GM21786 (cell line): ENCODE data around the gene NOS1.
"Not testable (repeated sequence)": the region's sequence is repeated elsewhere in the genome, so short reads cannot be mapped to it uniquely, and the experiment has no call there.

ENCODE experiments used
- ATAC-seq: cut with Tn5 transposase; IDR thresholded peaks from one replicate; pipeline ENCODE4 v1.9.1; 2021; ENCODE audit not compliant: unreplicated experiment

The NOS1 gene

DNA sequence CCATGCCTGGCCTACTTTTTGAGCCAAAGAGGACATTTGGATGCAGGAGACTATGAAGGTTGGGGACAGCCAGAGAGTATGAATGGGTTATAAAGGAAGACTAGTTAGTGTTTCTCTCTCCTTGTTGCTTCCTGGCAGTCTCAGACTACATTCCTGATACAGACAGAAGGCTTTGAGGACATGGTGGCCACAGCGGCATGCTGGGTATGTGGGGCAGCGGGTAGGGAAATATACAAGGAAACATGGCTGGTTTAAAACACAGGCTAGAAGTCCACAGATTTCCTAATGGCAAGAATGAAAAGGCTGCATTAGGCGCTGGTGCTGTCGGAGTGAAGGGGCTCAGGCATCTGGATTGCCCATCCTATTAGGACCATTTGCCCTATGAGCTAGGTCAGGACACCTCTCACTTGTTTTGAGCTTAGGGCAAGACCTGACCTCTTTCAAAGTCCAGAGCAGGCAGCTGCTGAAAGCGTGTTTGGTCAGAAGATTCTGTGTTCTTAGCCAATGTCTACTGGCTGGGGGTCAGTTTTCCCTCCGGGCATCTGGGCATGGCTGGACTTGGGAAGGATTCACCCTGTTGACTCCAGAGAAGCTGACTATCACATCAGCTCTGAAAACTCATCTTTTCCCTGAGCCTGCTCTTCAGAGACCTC, 151.0 kb downstream of the NOS1 start:
- ATAC-seq = no peak

DNA sequence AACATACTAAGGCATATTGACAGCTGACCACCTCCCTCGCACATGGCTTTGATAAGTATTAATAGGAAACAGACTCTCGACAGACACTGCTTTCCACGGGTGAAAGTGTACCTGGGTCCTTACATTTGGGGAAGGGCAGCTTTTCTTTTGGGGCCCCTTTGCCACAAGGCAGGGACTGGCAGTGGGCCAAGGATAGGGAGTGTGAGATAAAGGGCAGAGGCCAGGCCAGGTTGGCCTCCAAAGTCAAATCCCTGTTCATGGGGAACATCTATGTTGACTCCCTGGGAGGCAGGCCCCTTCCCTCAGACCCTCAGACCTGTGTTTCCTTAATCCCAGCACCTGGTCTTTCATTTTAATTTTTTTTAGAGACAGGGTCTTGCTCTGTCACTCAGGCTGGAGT, 151.8 kb downstream of the NOS1 start:
- no peak for ATAC-seq

- ATAC-seq = no peak
These were observed 152.5 kb downstream of the NOS1 start for GRCh38 chr12:117208811-117209455.

- ATAC-seq = no peak
These were observed 153.2 kb downstream of the NOS1 start for GRCh38 chr12:117208206-117208605.

DNA sequence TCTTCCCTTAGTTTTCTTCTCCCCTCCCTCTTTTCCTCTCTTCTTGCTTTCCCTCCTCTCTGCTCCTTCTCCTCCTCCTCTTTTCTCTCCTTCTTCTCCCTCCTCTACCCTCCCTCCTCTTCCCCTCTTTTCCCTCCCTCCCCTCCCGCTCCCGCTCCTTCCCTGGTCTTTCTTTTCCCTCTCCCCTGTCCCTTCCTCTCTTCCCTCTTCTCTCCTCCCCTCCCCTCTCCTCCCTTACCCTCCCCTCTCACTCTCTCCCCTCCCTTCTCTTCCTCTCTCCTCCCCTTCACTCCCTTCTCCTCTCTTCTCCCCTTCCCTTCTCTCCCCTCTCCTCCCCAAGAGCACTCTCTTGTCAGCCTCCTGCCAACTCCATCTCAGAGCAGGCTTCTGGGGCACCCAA, 153.8 kb downstream of the NOS1 start:
- ATAC-seq = no peak

DNA sequence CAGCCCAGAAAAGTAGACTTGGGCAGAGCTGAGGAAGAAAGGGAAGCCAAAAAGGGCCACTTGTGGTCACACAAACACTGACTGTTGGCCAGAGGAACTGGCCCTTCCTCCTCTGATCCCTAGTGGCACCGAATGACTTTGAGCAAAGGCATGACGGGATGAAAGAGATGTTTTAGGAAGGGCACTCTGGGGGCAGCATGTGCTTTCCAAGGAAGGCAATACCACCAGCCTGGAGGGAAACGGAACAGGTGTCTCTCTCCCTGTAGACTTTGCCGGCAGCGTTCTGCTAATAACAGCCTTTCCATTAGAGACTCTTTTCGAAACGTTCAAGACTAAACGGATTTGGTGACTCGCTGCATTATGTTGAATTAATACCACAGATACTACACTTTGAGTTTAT, 158.9 kb downstream of the NOS1 start:
- no peak for ATAC-seq

- ATAC-seq = no peak
These were observed 159.4 kb downstream of the NOS1 start for GRCh38 chr12:117202033-117202432.

GRCh38 chr12:117199956-117200744, 161.3 kb downstream of the NOS1 start:
- ATAC-seq = not testable (repeated sequence)

DNA sequence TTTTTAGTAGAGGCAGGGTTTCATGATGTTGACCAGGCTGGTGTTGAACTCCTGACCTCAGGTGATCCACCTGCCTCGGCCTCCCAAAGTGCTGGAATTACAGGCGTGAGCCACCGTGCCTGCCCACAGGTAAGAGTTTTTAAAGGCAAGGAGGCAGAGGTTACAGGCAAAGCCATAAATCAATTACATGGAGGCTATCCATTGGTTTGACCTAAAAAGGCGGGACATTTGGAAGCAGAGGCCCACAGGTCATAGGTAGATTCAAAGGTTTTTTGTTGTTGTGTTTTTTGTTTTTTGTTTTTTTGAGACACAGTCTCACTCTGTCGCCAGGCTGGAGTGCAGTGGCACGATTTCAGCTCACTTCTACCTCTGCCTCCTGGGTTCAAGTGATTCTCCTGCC, 165.1 kb downstream of the NOS1 start:
- not testable (repeated sequence) for ATAC-seq

DNA sequence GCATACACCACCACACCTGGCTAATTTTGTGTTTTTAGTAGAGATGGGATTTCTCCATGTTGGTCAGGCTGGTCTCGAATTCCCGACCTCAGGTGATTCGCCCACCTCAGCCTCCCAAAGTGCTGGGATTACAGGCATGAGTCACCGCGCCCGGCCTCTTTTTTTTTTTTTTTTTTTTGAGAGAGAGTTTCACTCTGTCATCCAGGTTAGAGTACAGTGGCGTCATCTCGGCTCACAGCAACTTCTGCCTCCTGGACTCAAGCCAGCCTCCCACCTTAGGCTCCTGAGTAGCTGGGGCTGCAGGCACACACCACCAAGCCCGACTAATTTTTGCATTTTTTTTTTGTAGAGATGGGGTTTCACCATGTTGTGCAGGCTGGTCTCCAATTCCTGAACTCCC, 166.4 kb downstream of the NOS1 start:
- not testable (repeated sequence) for ATAC-seq

GRCh38 chr12:117193903-117194302, 167.5 kb downstream of the NOS1 start:
- no peak for ATAC-seq

- ATAC-seq = not testable (repeated sequence)
These were observed 168.8 kb downstream of the NOS1 start for GRCh38 chr12:117192581-117192980.

- no peak for ATAC-seq
These were observed 169.4 kb downstream of the NOS1 start for GRCh38 chr12:117192057-117192456.

- peak; percentile 93 for ATAC-seq
These were observed 171.1 kb downstream of the NOS1 start, which contains the start of gene FBXO21 for GRCh38 chr12:117190210-117190781. TSS of gene FBXO21 (minus strand) at chr12:117190470. CDS start at chr12:117190456, 14 bp downstream.

- ATAC-seq = peak; percentile 31
These were observed 171.7 kb downstream of the NOS1 start for GRCh38 chr12:117189725-117190209.

GRCh38 chr12:117188961-117189724, 172.3 kb downstream of the NOS1 start:
- peak; percentile 19 for ATAC-seq

DNA sequence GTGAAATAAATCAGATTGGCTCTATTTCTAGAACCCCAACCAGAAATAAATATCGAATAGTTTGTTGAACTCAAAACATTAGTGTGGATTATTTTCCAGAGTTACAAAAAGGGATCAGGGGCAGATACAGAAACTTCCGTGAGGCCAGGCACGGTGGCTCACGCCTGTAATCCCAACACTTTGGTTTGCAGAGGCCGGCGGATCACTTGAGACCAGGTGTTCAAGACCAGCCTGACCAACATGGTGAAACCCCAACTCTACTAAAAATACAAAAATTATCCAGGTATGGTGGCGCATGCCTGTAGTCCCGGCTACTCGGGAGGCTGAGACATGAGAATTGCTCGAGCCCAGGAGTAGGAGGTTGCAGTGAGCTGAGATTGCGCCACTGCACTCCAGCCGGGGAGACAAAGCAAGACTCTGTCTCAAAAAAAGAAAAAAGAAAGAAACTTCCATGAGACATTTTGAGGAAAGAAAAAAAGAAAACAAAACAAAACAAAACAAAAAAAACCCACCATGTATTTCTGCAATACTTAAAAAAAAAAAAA, 173.2 kb downstream of the NOS1 start:
- ATAC-seq = no peak

- ATAC-seq = no peak
These were observed 174.0 kb downstream of the NOS1 start for GRCh38 chr12:117187421-117187820.

DNA sequence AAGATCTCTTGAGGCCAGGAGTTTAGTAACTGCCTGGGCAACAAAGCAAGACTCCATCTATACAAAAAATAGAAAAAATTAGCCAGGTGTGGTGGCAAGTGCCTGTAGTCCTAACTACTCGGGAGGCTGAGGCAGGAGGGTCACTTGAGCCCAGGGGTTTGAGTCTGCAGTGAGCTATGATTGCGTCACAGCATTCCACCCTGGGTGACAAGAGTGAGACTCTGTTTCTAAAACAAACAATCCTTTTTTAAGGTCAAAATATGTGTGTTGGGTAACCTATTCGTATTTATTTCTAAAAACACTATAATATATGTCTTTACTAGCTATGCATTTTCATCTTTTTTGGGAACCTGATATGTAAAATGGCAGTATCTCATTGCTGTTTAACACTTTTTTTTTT, 178.6 kb downstream of the NOS1 start:
- ATAC-seq = no peak

GRCh38 chr12:117181468-117181843, 180.0 kb downstream of the NOS1 start:
- ATAC-seq = not testable (repeated sequence)
